Uterus (tissue), 2 donors: ENCODE data around the gene CPT2.
"Not testable (repeated sequence)": the region's sequence is repeated elsewhere in the genome, so short reads cannot be mapped to it uniquely, and the experiment has no call there.

Experiments
- POLR2A ChIP-seq, 2 donors: fragments of 450-650 bp; IDR thresholded peaks; one replicate each; pipeline ENCODE4 v1.6.1; 2016; ENCODE audit warnings: antibody characterized with exemption in 2 of 2, mild to moderate bottlenecking in 1 of 2, moderate library complexity in 1 of 2
- TF ChIP-seq, protein P1 (sequence below), 4 experiments: fragments of 200-600 bp in 2 of 4; fragments of 450-650 bp in 2 of 4; sonication (generic) in 2 of 4; IDR thresholded peaks; one replicate each; pipeline ENCODE4 v1.5.1; 2016 to 2019; ENCODE audit warnings: antibody characterized with exemption in 4 of 4, mild to moderate bottlenecking in 2 of 4, moderate library complexity in 1 of 4

GRCh38 chr1:53206083-53206685 lies 9.6 kb downstream of the CPT2 start:
- TF ChIP-seq, protein P1, sequence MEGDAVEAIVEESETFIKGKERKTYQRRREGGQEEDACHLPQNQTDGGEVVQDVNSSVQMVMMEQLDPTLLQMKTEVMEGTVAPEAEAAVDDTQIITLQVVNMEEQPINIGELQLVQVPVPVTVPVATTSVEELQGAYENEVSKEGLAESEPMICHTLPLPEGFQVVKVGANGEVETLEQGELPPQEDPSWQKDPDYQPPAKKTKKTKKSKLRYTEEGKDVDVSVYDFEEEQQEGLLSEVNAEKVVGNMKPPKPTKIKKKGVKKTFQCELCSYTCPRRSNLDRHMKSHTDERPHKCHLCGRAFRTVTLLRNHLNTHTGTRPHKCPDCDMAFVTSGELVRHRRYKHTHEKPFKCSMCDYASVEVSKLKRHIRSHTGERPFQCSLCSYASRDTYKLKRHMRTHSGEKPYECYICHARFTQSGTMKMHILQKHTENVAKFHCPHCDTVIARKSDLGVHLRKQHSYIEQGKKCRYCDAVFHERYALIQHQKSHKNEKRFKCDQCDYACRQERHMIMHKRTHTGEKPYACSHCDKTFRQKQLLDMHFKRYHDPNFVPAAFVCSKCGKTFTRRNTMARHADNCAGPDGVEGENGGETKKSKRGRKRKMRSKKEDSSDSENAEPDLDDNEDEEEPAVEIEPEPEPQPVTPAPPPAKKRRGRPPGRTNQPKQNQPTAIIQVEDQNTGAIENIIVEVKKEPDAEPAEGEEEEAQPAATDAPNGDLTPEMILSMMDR (IDR thresholded peaks at IDR 0.05), result not testable (repeated sequence)
- not testable (repeated sequence) for TF ChIP-seq POLR2A (IDR thresholded peaks at IDR 0.05)
